ENCODE results near the gene HOXA2. TPM values are rescaled to one million over a fixed set of nuclear protein-coding genes. Genes with fewer than 3 reads are reported as not detected.
A peak's percentile ranks its signal among the peaks of the same experiment; 100 is the strongest.

The HOXA2 gene
- total and polyA plus RNA-seq, 2 of the 8 experiments (the other 6 are each of a cell fraction or from before 2014, with no cell fraction given): not detected

- H3K23me2 ChIP-seq (ENCODE audit: low read depth, low read length): no peaks in the 10 kb centered on the region
- H3K27ac ChIP-seq (ENCODE audit: low read depth, low read length): no peak overlapping the region
- H4K8ac ChIP-seq (ENCODE audit: extremely low read depth, insufficient read depth, low read length): no peak overlapping the region
- peaks cover 0 to 3% (median 0%) of the 10 kb centered on the region in 4 experiments; a peak in 2 of 8 replicates for H3K36me3 ChIP-seq (ENCODE audit: control insufficient read depth in 2 of 4, insufficient read depth in 4 of 4, low read length in 3 of 4)
- H3K4ac ChIP-seq (replicated peaks; ENCODE audit: insufficient read length, low read depth, low read length): no peak overlapping the region
- H3K4me2 ChIP-seq (ENCODE audit: insufficient read depth in 1 of 2, low read depth in 2 of 2, low read length in 2 of 2): peak overlapping the region; percentile 51 to 70
- DNase-seq (ENCODE audit: low read depth in 1 of 2, low spot score in 2 of 2) (peak in 1 of 2 experiments; percentile 83), FAIRE-seq (no peak)
- H3K14ac ChIP-seq (ENCODE audit: insufficient read length): no peak overlapping the region
- H3K4me3 ChIP-seq (ENCODE audit: extremely low read depth in 1 of 4, insufficient read depth in 2 of 4, low read depth in 3 of 4, low read length in 4 of 4): peak overlapping the region in 3 of 4 experiments; percentile 11 to 46 (median 23); a peak in 5 of 8 replicates
- H3K23ac ChIP-seq (ENCODE audit: insufficient read length): no peak overlapping the region
- 5% methylated on average over 51 of the region's 66 CpGs; no CpG with 5 or more reads in 1 of the 2 experiments for WGBS, 2 experiments (ENCODE audit: extremely low coverage in 1 of 2, insufficient coverage in 1 of 2, insufficient read length in 1 of 2, insufficient replicate concordance in 2 of 2, low coverage in 1 of 2, low lambda C conversion rate in 2 of 2, missing lambda C conversion rate in 1 of 2)
- H2AK5ac ChIP-seq (ENCODE audit: low read depth, low read length): no peak overlapping the region
- H3K9ac ChIP-seq (replicated peaks in 1 of 4; ENCODE audit: extremely low read depth in 1 of 4, low read depth in 3 of 4, low read length in 3 of 4): no peak overlapping the region
- H3K18ac ChIP-seq (ENCODE audit: extremely low read depth, low read length): no peak overlapping the region
- no peak overlapping the region for H3K56ac ChIP-seq (replicated peaks; ENCODE audit: insufficient read length, low read depth, low read length)
- CTCF ChIA-PET (ENCODE audit: partially characterized antibody): interaction anchor here (0.7 to 4.1 kb wide), 17 partner anchors 9 to 958 kb away, joined by 3 to 14 read pairs (median 4); partner anchors contain the start of genes HOXA5, HOXA7 and NFE2L3
- no peaks in the 10 kb centered on the region for H3K79me1 ChIP-seq (ENCODE audit: low read depth, low read length)
- no peak overlapping the region for H2AFZ ChIP-seq (ENCODE audit: low read length)
- H2BK20ac ChIP-seq (ENCODE audit: low read length): no peak overlapping the region
- peaks cover 93 to 98% (median 97%) of the 10 kb centered on the region in 4 experiments for H3K27me3 ChIP-seq (replicated peaks in 1 of 4; ENCODE audit: control insufficient read depth in 3 of 4, extremely low read depth in 1 of 4, insufficient read depth in 3 of 4, low read length in 3 of 4)
- H4K5ac ChIP-seq (ENCODE audit: insufficient read length, low read depth, low read length): no peak overlapping the region
- POLR2A ChIA-PET (ENCODE audit: partially characterized antibody): interaction anchor here (0.7 kb wide), 1 partner anchor 14 kb away, joined by 3 read pairs; no protein-coding TSS in a partner anchor
- H3K79me2 ChIP-seq (ENCODE audit: control insufficient read depth in 1 of 2, insufficient read depth in 2 of 2, low read length in 2 of 2): no peaks in the 10 kb centered on the region
- no peaks in the 10 kb centered on the region for H3K9me3 ChIP-seq (ENCODE audit: insufficient read depth in 2 of 2, low read depth in 1 of 2, low read length in 1 of 2)
- H2BK15ac ChIP-seq (ENCODE audit: low read length): no peak overlapping the region
- H3K4me1 ChIP-seq (replicated peaks in 1 of 4; ENCODE audit: control insufficient read depth in 3 of 4, insufficient read depth in 4 of 4, low read length in 3 of 4): peaks cover 0 to 22% (median 8%) of the 10 kb centered on the region in 4 experiments; a peak in 5 of 7 replicates
- H4K91ac ChIP-seq (replicated peaks; ENCODE audit: insufficient read length, low read length): no peak overlapping the region
- no peak overlapping the region for H2BK12ac ChIP-seq (ENCODE audit: low read depth, low read length)
- no peak overlapping the region for H2BK120ac ChIP-seq (replicated peaks; ENCODE audit: low read depth, low read length)
- peaks cover 27 to 33% of the 10 kb centered on the region in 2 experiments for H4K20me1 ChIP-seq (replicated peaks in 1 of 2; ENCODE audit: control insufficient read depth in 1 of 2, insufficient read depth in 2 of 2, low read length in 2 of 2)
- no peak overlapping the region for H2BK5ac ChIP-seq (ENCODE audit: low read depth, low read length)
- TF ChIP-seq KDM4A (IDR thresholded peaks at IDR 0.05; ENCODE audit: low read depth, low read length, severe bottlenecking) (peak; percentile 51), SP2 (IDR thresholded peaks at IDR 0.05; ENCODE audit: low read length) (no peak), ATF3 (IDR thresholded peaks at IDR 0.05; ENCODE audit: insufficient read depth, low read depth, low read length) (0 out of 2 replicates have a peak, but pooled peaks have one; percentile 28), JUND (IDR thresholded peaks at IDR 0.05; ENCODE audit: low read length) (no peak), EGR1 (IDR thresholded peaks at IDR 0.05; ENCODE audit: borderline replicate concordance, low read depth, low read length) (0 out of 2 replicates have a peak, but pooled peaks have one; percentile 53), USF2 (IDR thresholded peaks at IDR 0.05; ENCODE audit: low read length) (peak; percentile 90), EZH2 (IDR thresholded peaks at IDR 0.05; ENCODE audit: low read depth, low read length, severe bottlenecking) (peak; percentile 87), SUZ12 (IDR thresholded peaks at IDR 0.05; ENCODE audit: low read length) (peak; percentile 76)
Observed at GRCh38 chr7:27110186-27111031, 7.9 kb upstream of the HOXA2 start.
